ENCODE results near the gene CYB5R2.

GRCh38 chr11:7677796-7678201, 4.5 kb upstream of the CYB5R2 start:
- TF ChIP-seq, protein P1, sequence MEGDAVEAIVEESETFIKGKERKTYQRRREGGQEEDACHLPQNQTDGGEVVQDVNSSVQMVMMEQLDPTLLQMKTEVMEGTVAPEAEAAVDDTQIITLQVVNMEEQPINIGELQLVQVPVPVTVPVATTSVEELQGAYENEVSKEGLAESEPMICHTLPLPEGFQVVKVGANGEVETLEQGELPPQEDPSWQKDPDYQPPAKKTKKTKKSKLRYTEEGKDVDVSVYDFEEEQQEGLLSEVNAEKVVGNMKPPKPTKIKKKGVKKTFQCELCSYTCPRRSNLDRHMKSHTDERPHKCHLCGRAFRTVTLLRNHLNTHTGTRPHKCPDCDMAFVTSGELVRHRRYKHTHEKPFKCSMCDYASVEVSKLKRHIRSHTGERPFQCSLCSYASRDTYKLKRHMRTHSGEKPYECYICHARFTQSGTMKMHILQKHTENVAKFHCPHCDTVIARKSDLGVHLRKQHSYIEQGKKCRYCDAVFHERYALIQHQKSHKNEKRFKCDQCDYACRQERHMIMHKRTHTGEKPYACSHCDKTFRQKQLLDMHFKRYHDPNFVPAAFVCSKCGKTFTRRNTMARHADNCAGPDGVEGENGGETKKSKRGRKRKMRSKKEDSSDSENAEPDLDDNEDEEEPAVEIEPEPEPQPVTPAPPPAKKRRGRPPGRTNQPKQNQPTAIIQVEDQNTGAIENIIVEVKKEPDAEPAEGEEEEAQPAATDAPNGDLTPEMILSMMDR (conservative IDR thresholded peaks at IDR 0.05; ENCODE audit: low read depth in 2 of 2): no peak
- TF ChIP-seq POLR2AphosphoS5 (IDR thresholded peaks at IDR 0.05; ENCODE audit: low read depth) (no peak), REST (IDR thresholded peaks at IDR 0.05; ENCODE audit: unreplicated experiment) (no peak), EZH2 (IDR thresholded peaks at IDR 0.05; ENCODE audit: low read depth, unreplicated experiment) (no peak), STAT1 (IDR thresholded peaks at IDR 0.05; ENCODE audit: unreplicated experiment) (no peak), EZH2phosphoT487 (IDR thresholded peaks at IDR 0.05; ENCODE audit: unreplicated experiment) (no peak), JUNB (IDR thresholded peaks at IDR 0.05; ENCODE audit: unreplicated experiment) (no peak), ZNF331 (CRISPR knock-in tag; IDR thresholded peaks at IDR 0.05; ENCODE audit: low read depth) (no peak), CREB1 (CRISPR knock-in tag; IDR thresholded peaks at IDR 0.05; ENCODE audit: low read depth) (no peak), NANOG (IDR thresholded peaks at IDR 0.05; ENCODE audit: borderline replicate concordance) (no peak), ZNF114 (CRISPR knock-in tag; IDR thresholded peaks at IDR 0.05) (no peak)
- TF ChIP-seq, protein P2, sequence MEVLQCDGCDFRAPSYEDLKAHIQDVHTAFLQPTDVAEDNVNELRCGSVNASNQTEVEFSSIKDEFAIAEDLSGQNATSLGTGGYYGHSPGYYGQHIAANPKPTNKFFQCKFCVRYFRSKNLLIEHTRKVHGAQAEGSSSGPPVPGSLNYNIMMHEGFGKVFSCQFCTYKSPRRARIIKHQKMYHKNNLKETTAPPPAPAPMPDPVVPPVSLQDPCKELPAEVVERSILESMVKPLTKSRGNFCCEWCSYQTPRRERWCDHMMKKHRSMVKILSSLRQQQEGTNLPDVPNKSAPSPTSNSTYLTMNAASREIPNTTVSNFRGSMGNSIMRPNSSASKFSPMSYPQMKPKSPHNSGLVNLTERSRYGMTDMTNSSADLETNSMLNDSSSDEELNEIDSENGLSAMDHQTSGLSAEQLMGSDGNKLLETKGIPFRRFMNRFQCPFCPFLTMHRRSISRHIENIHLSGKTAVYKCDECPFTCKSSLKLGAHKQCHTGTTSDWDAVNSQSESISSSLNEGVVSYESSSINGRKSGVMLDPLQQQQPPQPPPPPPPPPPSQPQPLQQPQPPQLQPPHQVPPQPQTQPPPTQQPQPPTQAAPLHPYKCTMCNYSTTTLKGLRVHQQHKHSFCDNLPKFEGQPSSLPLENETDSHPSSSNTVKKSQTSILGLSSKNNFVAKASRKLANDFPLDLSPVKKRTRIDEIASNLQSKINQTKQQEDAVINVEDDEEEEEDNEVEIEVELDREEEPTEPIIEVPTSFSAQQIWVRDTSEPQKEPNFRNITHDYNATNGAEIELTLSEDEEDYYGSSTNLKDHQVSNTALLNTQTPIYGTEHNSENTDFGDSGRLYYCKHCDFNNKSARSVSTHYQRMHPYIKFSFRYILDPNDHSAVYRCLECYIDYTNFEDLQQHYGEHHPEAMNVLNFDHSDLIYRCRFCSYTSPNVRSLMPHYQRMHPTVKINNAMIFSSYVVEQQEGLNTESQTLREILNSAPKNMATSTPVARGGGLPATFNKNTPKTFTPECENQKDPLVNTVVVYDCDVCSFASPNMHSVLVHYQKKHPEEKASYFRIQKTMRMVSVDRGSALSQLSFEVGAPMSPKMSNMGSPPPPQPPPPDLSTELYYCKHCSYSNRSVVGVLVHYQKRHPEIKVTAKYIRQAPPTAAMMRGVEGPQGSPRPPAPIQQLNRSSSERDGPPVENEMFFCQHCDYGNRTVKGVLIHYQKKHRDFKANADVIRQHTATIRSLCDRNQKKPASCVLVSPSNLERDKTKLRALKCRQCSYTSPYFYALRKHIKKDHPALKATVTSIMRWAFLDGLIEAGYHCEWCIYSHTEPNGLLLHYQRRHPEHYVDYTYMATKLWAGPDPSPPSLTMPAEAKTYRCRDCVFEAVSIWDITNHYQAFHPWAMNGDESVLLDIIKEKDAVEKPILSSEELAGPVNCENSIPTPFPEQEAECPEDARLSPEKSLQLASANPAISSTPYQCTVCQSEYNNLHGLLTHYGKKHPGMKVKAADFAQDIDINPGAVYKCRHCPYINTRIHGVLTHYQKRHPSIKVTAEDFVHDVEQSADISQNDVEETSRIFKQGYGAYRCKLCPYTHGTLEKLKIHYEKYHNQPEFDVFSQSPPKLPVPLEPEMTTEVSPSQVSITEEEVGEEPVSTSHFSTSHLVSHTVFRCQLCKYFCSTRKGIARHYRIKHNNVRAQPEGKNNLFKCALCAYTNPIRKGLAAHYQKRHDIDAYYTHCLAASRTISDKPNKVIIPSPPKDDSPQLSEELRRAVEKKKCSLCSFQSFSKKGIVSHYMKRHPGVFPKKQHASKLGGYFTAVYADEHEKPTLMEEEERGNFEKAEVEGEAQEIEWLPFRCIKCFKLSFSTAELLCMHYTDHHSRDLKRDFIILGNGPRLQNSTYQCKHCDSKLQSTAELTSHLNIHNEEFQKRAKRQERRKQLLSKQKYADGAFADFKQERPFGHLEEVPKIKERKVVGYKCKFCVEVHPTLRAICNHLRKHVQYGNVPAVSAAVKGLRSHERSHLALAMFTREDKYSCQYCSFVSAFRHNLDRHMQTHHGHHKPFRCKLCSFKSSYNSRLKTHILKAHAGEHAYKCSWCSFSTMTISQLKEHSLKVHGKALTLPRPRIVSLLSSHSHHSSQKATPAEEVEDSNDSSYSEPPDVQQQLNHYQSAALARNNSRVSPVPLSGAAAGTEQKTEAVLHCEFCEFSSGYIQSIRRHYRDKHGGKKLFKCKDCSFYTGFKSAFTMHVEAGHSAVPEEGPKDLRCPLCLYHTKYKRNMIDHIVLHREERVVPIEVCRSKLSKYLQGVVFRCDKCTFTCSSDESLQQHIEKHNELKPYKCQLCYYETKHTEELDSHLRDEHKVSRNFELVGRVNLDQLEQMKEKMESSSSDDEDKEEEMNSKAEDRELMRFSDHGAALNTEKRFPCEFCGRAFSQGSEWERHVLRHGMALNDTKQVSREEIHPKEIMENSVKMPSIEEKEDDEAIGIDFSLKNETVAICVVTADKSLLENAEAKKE (CRISPR knock-in tag; IDR thresholded peaks at IDR 0.05): no peak
- TF ChIP-seq, protein P3, sequence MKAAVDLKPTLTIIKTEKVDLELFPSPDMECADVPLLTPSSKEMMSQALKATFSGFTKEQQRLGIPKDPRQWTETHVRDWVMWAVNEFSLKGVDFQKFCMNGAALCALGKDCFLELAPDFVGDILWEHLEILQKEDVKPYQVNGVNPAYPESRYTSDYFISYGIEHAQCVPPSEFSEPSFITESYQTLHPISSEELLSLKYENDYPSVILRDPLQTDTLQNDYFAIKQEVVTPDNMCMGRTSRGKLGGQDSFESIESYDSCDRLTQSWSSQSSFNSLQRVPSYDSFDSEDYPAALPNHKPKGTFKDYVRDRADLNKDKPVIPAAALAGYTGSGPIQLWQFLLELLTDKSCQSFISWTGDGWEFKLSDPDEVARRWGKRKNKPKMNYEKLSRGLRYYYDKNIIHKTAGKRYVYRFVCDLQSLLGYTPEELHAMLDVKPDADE (IDR thresholded peaks at IDR 0.05): no peak
